Endothelial cell of umbilical vein (primary cell): ENCODE measurements around the gene KCNH8. TPM values are rescaled to one million over a fixed set of nuclear protein-coding genes. Genes with fewer than 3 reads are reported as not detected.

Experiments used
- BruUV-seq: library from RNA; stranded (reverse); fragments of 400-500 nt; replicated peaks from 2 replicates; lab custom pipeline; 2021; lab: Mats Ljungman, UMichigan
- CTCF ChIA-PET: fragments of 300-600, 350-600 bp; sonication (Branson Sonifier 250); formaldehyde crosslinking; loops from one replicate; lab custom pipeline; 2021; ENCODE audit warnings: antibody characterized with exemption, inconsistent platforms; lab: Charles Lee
- POLR2A ChIA-PET: fragments of 300-600, 350-600 bp; sonication (Branson Sonifier 250); formaldehyde crosslinking; loops from one replicate; lab custom pipeline; 2021; ENCODE audit warnings: antibody characterized with exemption, inconsistent platforms; lab: Charles Lee
- DNase-seq: peaks from one replicate; pipeline ENCODE4 v3.0.0-alpha.2; 2011; ENCODE audit warnings: low read depth, low spot score
- FAIRE-seq: peaks from 2 replicates; lab custom pipeline; 2011; peaks lifted over from hg19 to GRCh38; lab: Jason Lieb, UNC
- H2AFZ ChIP-seq: 2 replicates; pipeline ENCODE4 v1.6.0; 2012; ENCODE audit warnings: low read depth, low read length, control low read depth, inconsistent platforms
- H3K27ac ChIP-seq: 2 replicates; pipeline ENCODE4 v1.5.1; 2011; ENCODE audit warnings: low read depth, mild to moderate bottlenecking, control low read depth, low read length, moderate library complexity; ENCODE audit not compliant: insufficient read depth
- H3K27me3 ChIP-seq, 2 experiments: 2 replicates each; pipeline versions ENCODE4 v1.6.0 to v1.6.1; 2011; ENCODE audit warnings: low read length in 2 of 2, mixed read lengths in 1 of 2; ENCODE audit not compliant: control insufficient read depth in 2 of 2, insufficient read depth in 2 of 2
- H3K36me3 ChIP-seq, 2 experiments: 2 replicates in 1 of 2; 3 replicates in 1 of 2; pipeline ENCODE4 v1.5.1; 2011; ENCODE audit warnings: low read length in 2 of 2, mild to moderate bottlenecking in 1 of 2, moderate library complexity in 1 of 2; ENCODE audit not compliant: control insufficient read depth in 2 of 2, insufficient read depth in 2 of 2; ENCODE audit errors: extremely low read depth in 1 of 2
- H3K4me1 ChIP-seq: 3 replicates; pipeline ENCODE4 v1.5.1; 2011; ENCODE audit warnings: mild to moderate bottlenecking, low read length; ENCODE audit not compliant: control insufficient read depth, insufficient read depth; ENCODE audit errors: extremely low read depth
- H3K4me2 ChIP-seq: 2 replicates; pipeline ENCODE4 v1.6.1; 2011; ENCODE audit warnings: low read length, control low read depth, mixed read lengths; ENCODE audit not compliant: insufficient read depth
- H3K4me3 ChIP-seq, 3 experiments: fragments of 200-600 bp in 1 of 3; sonication (generic), shearing (Covaris generic) in 1 of 3; replicated peaks in 1 of 3; 2 replicates each; pipeline ENCODE4 v1.5.1; 2011 to 2016; ENCODE audit warnings: control low read depth in 3 of 3, low read length in 3 of 3, mild to moderate bottlenecking in 2 of 3, inconsistent platforms in 1 of 3, low read depth in 1 of 3, moderate library complexity in 1 of 3; ENCODE audit not compliant: insufficient read depth in 1 of 3
- H3K79me2 ChIP-seq: 2 replicates; pipeline ENCODE4 v1.6.0; 2012; ENCODE audit warnings: low read length, inconsistent platforms; ENCODE audit not compliant: control insufficient read depth, insufficient read depth
- H3K9ac ChIP-seq: replicated peaks from 2 replicates; pipeline ENCODE3; 2011; ENCODE audit warnings: low read length, control low read depth; ENCODE audit not compliant: insufficient read depth; ENCODE audit errors: extremely low read depth
- H3K9me1 ChIP-seq: replicated peaks from 3 replicates; pipeline ENCODE4 v1.6.0; 2011; ENCODE audit warnings: mild to moderate bottlenecking, low read length; ENCODE audit not compliant: control insufficient read depth, insufficient read depth; ENCODE audit errors: extremely low read depth
- H3K9me3 ChIP-seq: replicated peaks from 2 replicates; pipeline ENCODE4 v1.5.1; 2012; ENCODE audit warnings: low read length, inconsistent platforms; ENCODE audit not compliant: control insufficient read depth, insufficient read depth
- H4K20me1 ChIP-seq: replicated peaks from 2 replicates; pipeline ENCODE3; 2011; ENCODE audit warnings: mild to moderate bottlenecking, low read length; ENCODE audit not compliant: control insufficient read depth, insufficient read depth; ENCODE audit errors: extremely low read depth
- EZH2 ChIP-seq: IDR thresholded peaks from 2 replicates; pipeline ENCODE4 v1.6.1; 2012; ENCODE audit warnings: borderline replicate concordance, low read depth, mild to moderate bottlenecking, moderate library complexity, low read length, inconsistent platforms; ENCODE audit not compliant: severe bottlenecking
- FOS ChIP-seq: IDR thresholded peaks from 2 replicates; pipeline ENCODE4 v1.6.1; 2011; ENCODE audit warnings: mild to moderate bottlenecking, low read length, moderate library complexity, borderline replicate concordance; ENCODE audit not compliant: insufficient read depth
- GATA2 ChIP-seq: IDR thresholded peaks from 2 replicates; pipeline ENCODE4 v1.7.0; 2011; ENCODE audit warnings: low read depth, mild to moderate bottlenecking, moderate library complexity, mixed read lengths, low read length; ENCODE audit not compliant: insufficient read length, insufficient read depth
- JUN ChIP-seq: IDR thresholded peaks from 2 replicates; pipeline ENCODE4 v1.6.1; 2011; ENCODE audit warnings: borderline replicate concordance, low read depth; ENCODE audit not compliant: insufficient read length, insufficient read depth
- MYC ChIP-seq: IDR thresholded peaks from one replicate; pipeline ENCODE4 v1.6.1; 2011; ENCODE audit warnings: mild to moderate bottlenecking, low read depth, low read length
- POLR2A ChIP-seq: IDR thresholded peaks from 2 replicates; pipeline ENCODE4 v1.6.1; 2012; ENCODE audit warnings: low read depth, mild to moderate bottlenecking, control low read depth, low read length
- POLR2AphosphoS5 ChIP-seq: IDR thresholded peaks from 2 replicates; pipeline ENCODE4 v1.6.1; 2012; ENCODE audit warnings: low read depth, mild to moderate bottlenecking, control low read depth, low read length, moderate library complexity; ENCODE audit not compliant: insufficient read depth
- dilution Hi-C: fragments of 300-500 bp; cut with MboI; formaldehyde crosslinking; loops from one replicate; pipeline ENCODE4 v1.15.0; 2019; ENCODE audit warnings: low sequenced_read_pairs; ENCODE audit not compliant: extremely low pct_ligation_motif_present
- intact Hi-C: fragments of 100-400 bp; cut with micrococcal nuclease; formaldehyde crosslinking; loops from one replicate; pipeline ENCODE4 v1.10.0; 2022
- polyA plus RNA-seq, 4 experiments: library from polyadenylated mRNA; depleted of rRNA in 3 of 4; stranded (reverse) in 3 of 4; unstranded in 1 of 4; fragments of >200 nt; gene quantifications; 2 replicates each; pipeline versions ENCODE4 v1.2.1 to v1.2.3, GENCODE V29; 2011 to 2012; ENCODE audit warnings: missing spikeins in 1 of 4
- total RNA-seq: library from RNA; stranded (reverse); gene quantifications from 2 replicates; pipeline ENCODE4 v1.2.3, GENCODE V29; 2021
- TF ChIP-seq, protein P1 (sequence below), 2 donors: IDR thresholded peaks; 1 replicate in 1 of 2; 2 replicates in 1 of 2; pipeline ENCODE4 v1.5.1; 2011; ENCODE audit warnings: low read length in 2 of 2, mild to moderate bottlenecking in 2 of 2, moderate library complexity in 2 of 2, control low read depth in 1 of 2, inconsistent platforms in 1 of 2, low read depth in 1 of 2; ENCODE audit not compliant: insufficient read depth in 1 of 2; ENCODE audit errors: extremely low read depth in 1 of 2
- TF ChIP-seq, protein P2 (sequence below): IDR thresholded peaks from 2 replicates; pipeline ENCODE4 v1.6.1; 2011; ENCODE audit not compliant: insufficient read depth, insufficient read length

Gene KCNH8
- total and polyA plus RNA-seq, 2 donors (not counting 3 experiments of a cell fraction or from before 2014, with no cell fraction given), result not detected

GRCh38 chr3:19471138-19471537 lies 322.8 kb downstream of the KCNH8 start:
- dilution Hi-C loops, result no loop called here
- no peaks in the 10 kb centered on the region for H3K4me1 ChIP-seq
- no peak for TF ChIP-seq POLR2A
- TF ChIP-seq JUN, result no peak
- TF ChIP-seq MYC, result no peak
- no peak for TF ChIP-seq FOS
- TF ChIP-seq, protein P1, sequence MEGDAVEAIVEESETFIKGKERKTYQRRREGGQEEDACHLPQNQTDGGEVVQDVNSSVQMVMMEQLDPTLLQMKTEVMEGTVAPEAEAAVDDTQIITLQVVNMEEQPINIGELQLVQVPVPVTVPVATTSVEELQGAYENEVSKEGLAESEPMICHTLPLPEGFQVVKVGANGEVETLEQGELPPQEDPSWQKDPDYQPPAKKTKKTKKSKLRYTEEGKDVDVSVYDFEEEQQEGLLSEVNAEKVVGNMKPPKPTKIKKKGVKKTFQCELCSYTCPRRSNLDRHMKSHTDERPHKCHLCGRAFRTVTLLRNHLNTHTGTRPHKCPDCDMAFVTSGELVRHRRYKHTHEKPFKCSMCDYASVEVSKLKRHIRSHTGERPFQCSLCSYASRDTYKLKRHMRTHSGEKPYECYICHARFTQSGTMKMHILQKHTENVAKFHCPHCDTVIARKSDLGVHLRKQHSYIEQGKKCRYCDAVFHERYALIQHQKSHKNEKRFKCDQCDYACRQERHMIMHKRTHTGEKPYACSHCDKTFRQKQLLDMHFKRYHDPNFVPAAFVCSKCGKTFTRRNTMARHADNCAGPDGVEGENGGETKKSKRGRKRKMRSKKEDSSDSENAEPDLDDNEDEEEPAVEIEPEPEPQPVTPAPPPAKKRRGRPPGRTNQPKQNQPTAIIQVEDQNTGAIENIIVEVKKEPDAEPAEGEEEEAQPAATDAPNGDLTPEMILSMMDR (IDR thresholded peaks at IDR 0.05; ENCODE audit: extremely low read depth in 1 of 2, insufficient read depth in 1 of 2, low read depth in 1 of 2, low read length in 2 of 2), result no peak
- TF ChIP-seq, protein P2, sequence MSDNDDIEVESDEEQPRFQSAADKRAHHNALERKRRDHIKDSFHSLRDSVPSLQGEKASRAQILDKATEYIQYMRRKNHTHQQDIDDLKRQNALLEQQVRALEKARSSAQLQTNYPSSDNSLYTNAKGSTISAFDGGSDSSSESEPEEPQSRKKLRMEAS, result no peak
- TF ChIP-seq POLR2AphosphoS5, result no peak
- TF ChIP-seq GATA2, result no peak
- no peak for TF ChIP-seq EZH2
- no peak overlapping the region for H2AFZ ChIP-seq
- H3K9me3 ChIP-seq, result peaks cover 2% of the 10 kb centered on the region
- no peaks in the 10 kb centered on the region for H3K79me2 ChIP-seq
- H3K4me3 ChIP-seq, result no peak overlapping the region
- H3K36me3 ChIP-seq, result no peaks in the 10 kb centered on the region
- no peak overlapping the region for H3K9ac ChIP-seq
- POLR2A ChIA-PET, result no interaction called here
- no peak overlapping the region for H3K27ac ChIP-seq
- intact Hi-C loops, result no loop called here
- H3K9me1 ChIP-seq, result no peaks in the 10 kb centered on the region
- FAIRE-seq, result no peak
- no peak for DNase-seq
- H3K27me3 ChIP-seq, result no peaks in the 10 kb centered on the region
- CTCF ChIA-PET, result no interaction called here
- H3K4me2 ChIP-seq, result no peak overlapping the region
- H4K20me1 ChIP-seq, result no peaks in the 10 kb centered on the region
- BruUV-seq, result no TSS peak
